GM21737 (cell line): ENCODE measurements around the gene ADH7.

ENCODE experiments used
- ATAC-seq: cut with Tn5 transposase; IDR thresholded peaks from one replicate; pipeline ENCODE4 v1.9.1; 2021; ENCODE audit warnings: mild to moderate bottlenecking, moderate library complexity; ENCODE audit not compliant: unreplicated experiment

The ADH7 gene

GRCh38 chr4:99435154-99435553 lies at the start of gene ADH7:
ADH7 (minus strand) TSS chr4:99435342; CDS start chr4:99435233, 109 bp downstream.
- ATAC-seq = no peak

- ATAC-seq = no peak
Measured at GRCh38 chr4:99483636-99484035, 48.5 kb upstream of the ADH7 start.

GRCh38 chr4:99473131-99473530 lies 38.0 kb upstream of the ADH7 start:
- ATAC-seq = no peak

DNA sequence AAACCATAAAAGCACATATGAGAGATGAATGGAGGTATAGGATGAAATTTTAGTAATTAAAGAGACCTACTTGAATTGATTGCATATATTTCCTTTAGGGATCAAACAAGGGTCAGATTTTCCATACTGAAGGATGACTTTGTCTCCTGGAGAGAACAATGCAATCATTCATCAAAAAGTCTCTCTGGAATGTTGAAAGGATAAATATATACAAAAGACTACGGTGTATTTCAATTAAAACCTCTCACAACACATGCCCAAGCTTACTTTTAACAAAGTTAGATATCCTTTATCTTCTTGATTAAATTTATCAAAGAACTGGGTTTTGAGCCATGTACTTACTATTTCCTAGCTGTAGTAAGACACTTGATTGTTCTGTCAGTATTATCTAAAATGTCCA lies 36.8 kb upstream of the ADH7 start:
- no peak for ATAC-seq

- no peak for ATAC-seq
Measured at GRCh38 chr4:99471349-99471748, 36.2 kb upstream of the ADH7 start.

DNA sequence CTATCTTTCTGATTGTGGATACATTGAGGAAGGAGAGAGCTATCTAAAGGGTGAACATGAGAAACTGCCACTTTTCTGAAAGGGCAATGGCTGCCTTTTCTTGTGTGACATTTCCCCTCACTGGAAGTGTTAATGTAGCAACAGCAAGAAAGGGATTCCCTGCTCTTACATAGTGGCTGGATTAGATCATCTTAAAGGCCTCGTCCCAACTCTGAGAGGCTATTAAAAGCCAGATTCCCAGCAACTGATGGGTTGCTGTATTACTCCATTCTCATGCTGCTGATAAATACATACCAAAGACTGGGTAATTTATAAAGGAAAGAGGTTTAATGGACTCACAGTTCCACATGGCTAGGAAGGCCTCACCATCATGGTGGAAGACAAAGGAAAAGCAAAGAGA lies 33.7 kb upstream of the ADH7 start:
- no peak for ATAC-seq

- ATAC-seq = no peak
Measured at GRCh38 chr4:99467887-99468286, 32.7 kb upstream of the ADH7 start.

DNA sequence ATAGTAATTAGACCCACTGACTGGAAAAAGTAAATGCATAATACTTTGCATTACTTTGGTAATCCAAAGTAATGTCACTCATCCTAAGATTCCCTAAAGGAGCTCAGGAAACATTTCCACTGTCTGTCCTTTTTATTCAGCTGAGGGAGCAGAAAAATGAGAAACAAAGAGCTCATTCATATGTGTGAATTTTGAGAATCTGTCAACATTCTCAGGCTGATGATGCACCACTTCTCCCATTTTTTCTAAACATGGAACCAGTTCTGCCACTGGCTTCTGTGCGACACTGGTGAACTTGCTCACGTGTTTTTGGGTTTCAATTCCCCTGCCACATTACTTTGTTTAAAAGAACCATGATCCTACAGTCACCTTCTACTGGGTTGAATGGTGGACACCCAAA lies 28.4 kb upstream of the ADH7 start:
- no peak for ATAC-seq

DNA sequence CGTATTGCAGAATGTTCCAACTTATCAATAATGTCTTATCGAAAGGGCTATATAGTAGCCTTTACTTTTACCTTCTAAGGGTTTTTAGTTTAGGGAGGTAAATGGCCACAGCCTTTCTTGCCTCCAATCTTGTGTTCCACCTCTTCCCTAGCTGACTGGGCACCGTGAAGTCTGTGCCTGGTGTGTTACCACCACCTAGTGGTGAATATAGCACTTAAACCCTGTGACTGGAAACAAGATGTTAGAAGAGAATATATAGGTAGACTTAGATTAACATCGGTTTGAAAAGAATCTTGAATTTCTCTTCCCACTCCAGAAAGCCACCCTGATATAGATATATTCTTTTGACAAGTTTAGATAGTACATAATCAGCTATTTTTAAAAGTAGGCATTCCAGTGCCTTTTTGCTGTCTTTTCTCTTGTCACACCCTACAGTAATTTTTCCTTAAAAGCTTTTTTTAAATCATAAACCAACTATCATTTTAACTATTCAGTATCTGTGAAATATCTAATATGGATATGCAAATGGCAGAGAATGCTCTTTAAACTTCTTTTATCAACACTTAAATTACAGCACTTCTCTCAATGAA lies 27.8 kb upstream of the ADH7 start:
- peak; percentile 90 for ATAC-seq

GRCh38 chr4:99461623-99462401 lies 26.7 kb upstream of the ADH7 start:
- ATAC-seq = no peak

DNA sequence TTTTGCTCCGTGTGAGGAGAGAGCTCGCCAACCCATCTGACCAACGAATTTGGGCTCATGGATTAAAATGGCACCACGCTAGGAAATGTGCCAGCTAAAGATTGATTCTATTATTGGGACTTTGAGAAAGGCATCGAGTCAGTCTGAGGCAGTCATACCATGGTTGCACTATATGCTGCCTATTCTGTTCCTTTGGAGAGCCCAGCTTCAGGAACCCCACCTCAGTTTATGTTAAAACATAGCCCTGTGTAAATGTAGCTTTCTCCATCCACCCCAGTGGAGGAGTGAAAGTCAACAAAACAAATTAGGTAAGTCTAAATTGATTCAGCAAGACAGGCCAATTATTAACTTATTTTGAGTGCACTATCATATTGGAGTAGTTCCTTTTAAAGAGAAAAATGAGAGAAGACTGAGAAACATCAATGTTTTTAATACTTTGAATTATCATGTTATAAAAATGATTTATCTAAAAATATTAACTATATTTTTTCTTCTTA lies 24.5 kb upstream of the ADH7 start:
- no peak for ATAC-seq

- ATAC-seq = no peak
Measured at GRCh38 chr4:99458911-99459447, 23.8 kb upstream of the ADH7 start.

- ATAC-seq = no peak
Measured at GRCh38 chr4:99457676-99458075, 22.5 kb upstream of the ADH7 start.

- ATAC-seq = no peak
Measured at GRCh38 chr4:99457270-99457669, 22.1 kb upstream of the ADH7 start.

DNA sequence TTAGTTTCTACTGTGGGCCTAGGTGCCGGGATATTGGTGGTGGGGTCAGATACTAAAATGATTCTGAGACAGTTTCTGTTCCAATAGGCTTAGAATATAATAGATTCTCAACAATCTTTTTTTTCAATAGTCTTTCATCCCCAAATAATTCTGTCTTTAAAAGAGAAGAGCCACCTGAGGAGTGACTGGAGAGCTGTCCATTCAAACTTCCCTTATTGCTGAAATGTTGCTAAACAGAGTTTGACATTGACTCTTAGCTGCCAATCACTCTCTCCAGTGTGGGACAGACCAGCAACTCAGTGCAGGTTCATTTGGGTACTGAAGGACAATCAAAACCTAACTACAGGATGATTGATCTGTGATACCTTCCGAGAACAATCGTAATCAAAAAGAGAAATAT lies 12.4 kb upstream of the ADH7 start:
- peak; percentile 13 for ATAC-seq

DNA sequence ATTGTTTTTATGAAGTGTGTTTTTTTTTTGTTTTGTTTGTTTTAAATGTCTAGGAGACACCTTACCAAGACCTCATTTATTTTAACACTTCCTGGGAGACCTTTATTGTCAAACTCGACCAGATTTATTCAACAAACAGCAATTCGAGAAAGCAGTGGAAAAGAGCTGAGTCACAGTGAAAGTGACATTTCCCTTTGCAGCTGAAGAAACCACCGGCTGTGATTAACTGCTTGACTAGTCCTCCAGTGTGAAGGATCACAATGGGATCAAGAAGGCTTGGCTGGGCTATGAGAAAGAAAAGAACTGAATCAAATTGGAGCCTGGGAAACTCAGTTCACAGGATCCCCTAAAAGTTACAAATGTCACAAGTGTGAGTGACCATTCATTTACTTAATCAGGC lies 11.9 kb upstream of the ADH7 start:
- peak; percentile 96 for ATAC-seq

DNA sequence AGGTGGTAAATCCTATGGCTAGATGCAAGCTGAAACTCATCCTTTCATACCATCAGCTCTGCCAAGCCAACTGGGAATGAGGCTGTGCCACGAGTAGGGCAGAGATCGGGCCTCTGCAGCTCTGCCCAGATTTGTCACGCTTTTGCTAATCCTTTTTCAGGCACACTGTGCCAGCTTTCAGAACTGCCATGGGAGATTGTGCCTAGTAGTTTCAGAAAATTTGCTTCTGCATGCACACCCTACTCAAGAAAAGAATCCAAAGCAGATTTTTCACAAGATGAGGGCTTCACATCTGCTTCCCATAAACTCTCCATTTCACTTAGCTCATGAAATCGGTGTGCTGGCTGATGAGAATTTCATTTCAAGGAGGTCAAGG lies 3.3 kb upstream of the ADH7 start:
- ATAC-seq = no peak

- ATAC-seq = no peak
Measured at GRCh38 chr4:99437723-99438404, 2.7 kb upstream of the ADH7 start.

GRCh38 chr4:99436976-99437722 lies 2.0 kb upstream of the ADH7 start:
- no peak for ATAC-seq

DNA sequence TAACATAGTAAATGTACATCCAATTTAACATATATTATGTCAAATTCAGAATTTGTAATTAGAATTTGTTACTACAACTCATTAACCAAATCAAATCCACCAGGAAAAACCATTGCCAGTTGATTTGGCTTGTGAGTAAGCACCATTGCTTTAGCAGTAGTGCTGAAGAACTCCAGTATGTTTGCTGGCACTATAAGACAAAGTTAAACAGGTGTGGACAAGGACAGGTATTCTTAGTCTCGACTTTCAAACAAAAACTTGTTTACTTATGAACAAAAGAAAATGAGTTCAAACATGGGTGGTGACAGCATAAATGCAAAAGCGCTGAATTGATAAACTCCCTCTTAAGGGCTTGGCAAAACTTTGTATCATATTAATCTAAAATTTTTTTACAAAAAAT lies 1.3 kb upstream of the ADH7 start:
- ATAC-seq = no peak

DNA sequence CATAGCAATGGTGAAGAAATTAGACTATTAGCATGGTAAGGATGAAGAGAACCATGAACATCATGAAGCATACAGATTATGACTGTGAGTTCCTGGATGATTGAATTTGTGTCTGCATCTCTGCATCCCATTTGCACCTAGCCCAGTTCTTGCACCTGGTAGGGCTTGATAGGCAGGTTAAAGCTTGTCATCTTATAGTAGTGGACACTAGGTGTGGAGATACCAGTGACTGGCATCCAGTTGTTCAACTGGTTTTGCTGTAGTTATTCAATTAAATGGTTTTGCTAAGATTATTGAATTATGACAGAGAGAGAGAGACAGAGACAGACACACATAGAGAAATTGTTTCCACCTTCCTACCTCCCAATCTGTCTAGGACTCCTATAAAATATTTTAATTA lies 5.0 kb downstream of the ADH7 start:
- no peak for ATAC-seq
